VCaP (cell line): Measurements from ENCODE around the gene BRI3BP.
A peak's percentile ranks its signal among the peaks of the same experiment; 100 is the strongest.
"Not testable (repeated sequence)": the region's sequence is repeated elsewhere in the genome, so short reads cannot be mapped to it uniquely, and the experiment has no call there.

Experiments
- H3K27ac ChIP-seq: fragments of 450-650 bp; 2 replicates; pipeline ENCODE4 v1.5.1; 2017
- TF ChIP-seq, protein P1 (sequence below): fragments of 450-650 bp; conservative IDR thresholded peaks from 2 replicates; pipeline ENCODE4 v1.5.1; 2017; ENCODE audit warnings: mild to moderate bottlenecking, moderate library complexity

Gene BRI3BP

DNA sequence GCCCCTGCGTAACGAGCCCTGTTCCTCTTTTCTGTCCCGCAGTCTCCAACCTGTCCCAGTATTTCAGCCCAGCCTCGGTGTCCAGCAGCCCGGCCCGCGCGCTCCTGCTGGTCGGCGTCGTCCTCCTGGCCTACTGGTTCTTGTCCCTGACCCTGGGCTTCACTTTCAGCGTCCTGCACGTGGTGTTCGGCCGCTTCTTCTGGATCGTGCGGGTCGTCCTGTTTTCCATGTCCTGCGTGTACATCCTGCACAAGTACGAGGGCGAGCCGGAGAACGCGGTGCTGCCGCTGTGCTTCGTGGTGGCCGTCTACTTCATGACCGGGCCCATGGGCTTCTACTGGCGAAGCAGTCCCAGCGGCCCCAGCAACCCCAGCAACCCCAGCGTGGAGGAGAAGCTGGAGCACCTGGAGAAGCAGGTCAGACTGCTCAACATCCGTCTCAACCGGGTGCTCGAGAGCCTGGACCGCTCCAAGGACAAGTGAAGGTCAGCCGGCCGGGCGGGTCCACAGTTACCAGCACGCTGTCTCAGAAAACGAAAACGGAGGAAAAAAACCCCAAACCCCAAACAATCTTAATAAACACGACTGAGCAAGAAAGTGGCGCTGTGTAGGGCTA, 31.6 kb downstream of the BRI3BP start:
- no peak overlapping the region for H3K27ac ChIP-seq
- TF ChIP-seq, protein P1, sequence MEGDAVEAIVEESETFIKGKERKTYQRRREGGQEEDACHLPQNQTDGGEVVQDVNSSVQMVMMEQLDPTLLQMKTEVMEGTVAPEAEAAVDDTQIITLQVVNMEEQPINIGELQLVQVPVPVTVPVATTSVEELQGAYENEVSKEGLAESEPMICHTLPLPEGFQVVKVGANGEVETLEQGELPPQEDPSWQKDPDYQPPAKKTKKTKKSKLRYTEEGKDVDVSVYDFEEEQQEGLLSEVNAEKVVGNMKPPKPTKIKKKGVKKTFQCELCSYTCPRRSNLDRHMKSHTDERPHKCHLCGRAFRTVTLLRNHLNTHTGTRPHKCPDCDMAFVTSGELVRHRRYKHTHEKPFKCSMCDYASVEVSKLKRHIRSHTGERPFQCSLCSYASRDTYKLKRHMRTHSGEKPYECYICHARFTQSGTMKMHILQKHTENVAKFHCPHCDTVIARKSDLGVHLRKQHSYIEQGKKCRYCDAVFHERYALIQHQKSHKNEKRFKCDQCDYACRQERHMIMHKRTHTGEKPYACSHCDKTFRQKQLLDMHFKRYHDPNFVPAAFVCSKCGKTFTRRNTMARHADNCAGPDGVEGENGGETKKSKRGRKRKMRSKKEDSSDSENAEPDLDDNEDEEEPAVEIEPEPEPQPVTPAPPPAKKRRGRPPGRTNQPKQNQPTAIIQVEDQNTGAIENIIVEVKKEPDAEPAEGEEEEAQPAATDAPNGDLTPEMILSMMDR = no peak

- TF ChIP-seq, protein P1 = no peak
- no peak overlapping the region for H3K27ac ChIP-seq
Measured at GRCh38 chr12:125025606-125026235, 32.3 kb downstream of the BRI3BP start.

GRCh38 chr12:125028106-125028505, 34.7 kb downstream of the BRI3BP start:
- TF ChIP-seq, protein P1 = no peak
- no peak overlapping the region for H3K27ac ChIP-seq

- TF ChIP-seq, protein P1 = no peak
- no peak overlapping the region for H3K27ac ChIP-seq
Measured at GRCh38 chr12:125029761-125030358, 36.4 kb downstream of the BRI3BP start.

- not testable (repeated sequence) for H3K27ac ChIP-seq
Measured at GRCh38 chr12:125031471-125031870, 38.0 kb downstream of the BRI3BP start.

DNA sequence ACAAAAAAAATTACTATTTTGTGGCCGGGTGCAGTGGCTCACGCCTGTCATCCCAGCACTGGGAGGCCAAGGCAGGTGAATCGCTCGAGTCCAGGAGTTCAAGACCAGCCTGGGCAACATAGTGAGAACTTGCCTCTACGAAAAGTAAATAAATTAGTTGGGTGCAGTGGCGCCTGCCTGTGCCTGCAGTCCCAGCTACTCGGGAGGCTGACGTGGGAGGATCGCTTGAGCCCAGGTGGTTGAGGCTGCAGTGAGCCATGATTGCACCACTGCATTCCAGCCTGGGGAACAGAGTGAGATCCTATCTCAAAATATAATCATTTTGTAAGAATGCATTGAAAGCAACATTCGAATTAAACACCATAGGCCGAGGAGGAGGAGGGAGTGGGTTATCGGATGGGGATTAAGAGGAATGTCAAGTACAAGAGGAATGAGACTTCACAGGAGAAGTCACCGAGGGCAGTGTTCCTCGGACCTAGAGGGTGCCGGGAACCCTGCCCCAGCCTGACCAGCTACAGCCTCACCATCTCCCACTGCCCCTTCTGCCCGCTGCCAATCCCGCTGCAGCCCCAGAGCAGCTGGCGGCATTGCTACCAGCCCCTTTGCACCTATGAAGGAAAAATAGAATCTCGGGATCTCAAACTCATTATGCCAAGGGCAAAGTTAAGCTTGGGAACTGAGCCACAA, 39.2 kb downstream of the BRI3BP start:
- TF ChIP-seq, protein P1 = no peak
- peak overlapping the region; percentile 23; the same call in 1 of the 2 replicates for H3K27ac ChIP-seq

DNA sequence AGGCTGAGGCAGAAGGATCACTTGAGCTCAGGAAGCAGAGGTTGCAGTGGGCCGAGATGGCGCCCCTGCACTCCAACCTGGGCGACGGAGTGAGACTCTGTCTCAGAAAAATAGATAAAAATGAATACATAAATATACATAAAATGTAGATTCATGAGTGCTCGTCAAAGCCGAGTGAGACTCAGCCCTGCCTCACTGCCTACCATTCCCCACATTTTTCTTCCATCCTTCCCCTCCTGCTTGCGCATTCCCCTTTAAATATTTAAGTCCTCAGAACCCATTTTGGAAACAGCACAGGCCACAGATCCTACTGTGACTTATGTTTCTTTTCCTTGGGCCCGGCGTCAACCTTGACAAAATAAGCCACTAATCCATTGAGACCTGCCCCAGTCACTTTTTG, 39.8 kb downstream of the BRI3BP start:
- TF ChIP-seq, protein P1 = no peak
- H3K27ac ChIP-seq = peak overlapping the region; percentile 23
